ENCODE results near the gene SPZ1. TPM values are rescaled to one million over a fixed set of nuclear protein-coding genes. Genes with fewer than 3 reads are reported as not detected.

The SPZ1 gene
- total RNA-seq, result not detected in 2 replicates

GRCh38 chr5:80319702-80320101 is at the start of gene SPZ1:
SPZ1 (plus strand) TSS chr5:80320002; CDS start chr5:80320216, 214 bp downstream.

Small RNAs within 50 kb of the gene (small RNA-seq; reads per million reads assigned to genes)
- gene AC026410.2 (not detected), gene RF00322 (not detected), gene RNU6-211P (0.09 reads per million)

Other genes with a start within 250 kb of the SPZ1 start
- gene SERINC5, start 64.0 kb upstream of the SPZ1 start, total RNA-seq, result 16.7 and 19.2 TPM in 2 replicates
- gene ZFYVE16, start 88.1 kb downstream of the SPZ1 start, total RNA-seq, result 21.2 and 21.8 TPM in 2 replicates
- gene FAM151B, start 168.1 kb downstream of the SPZ1 start, total RNA-seq, result 5.1 and 5.6 TPM in 2 replicates

Measured in placental epithelial cell (primary cell).